Hippocampal formation (tissue), 2 donors: ENCODE results near the gene SLC10A3.

Source experiments
- DNase-seq, 2 donors: peaks; one replicate each; lab custom pipeline; 2025; lab: John Stamatoyannopoulos, UW

Gene SLC10A3

GRCh38 chrX:154484255-154485149 is 5.9 kb downstream of the SLC10A3 start:
- no peak for DNase-seq

- DNase-seq = no peak
Measured at GRCh38 chrX:154483325-154483724, 7.1 kb downstream of the SLC10A3 start.

- DNase-seq = no peak
Measured at GRCh38 chrX:154482786-154483185, 7.6 kb downstream of the SLC10A3 start.

GRCh38 chrX:154481911-154482601 is 8.4 kb downstream of the SLC10A3 start:
- DNase-seq = no peak

- no peak for DNase-seq
Measured at GRCh38 chrX:154481195-154481594, 9.2 kb downstream of the SLC10A3 start.

GRCh38 chrX:154478728-154479622 is 11.5 kb downstream of the SLC10A3 start, which contains the start of gene LAGE3:
LAGE3 (minus strand) TSS chrX:154479281; CDS start chrX:154478915, 366 bp downstream.
- peak; percentile 84 to 87 for DNase-seq

- DNase-seq = no peak
Measured at GRCh38 chrX:154477891-154478477, 12.4 kb downstream of the SLC10A3 start.

- no peak for DNase-seq
Measured at GRCh38 chrX:154476821-154477220, 13.6 kb downstream of the SLC10A3 start.

GRCh38 chrX:154473683-154474082 is 16.7 kb downstream of the SLC10A3 start:
- DNase-seq = no peak

GRCh38 chrX:154472685-154473632 is 17.5 kb downstream of the SLC10A3 start:
- DNase-seq = no peak

GRCh38 chrX:154471839-154472684 is 18.4 kb downstream of the SLC10A3 start:
- no peak for DNase-seq

- DNase-seq = no peak
Measured at GRCh38 chrX:154470914-154471568, 19.4 kb downstream of the SLC10A3 start.

GRCh38 chrX:154470434-154470833 is 20.0 kb downstream of the SLC10A3 start:
- no peak for DNase-seq

GRCh38 chrX:154469880-154470279 is 20.5 kb downstream of the SLC10A3 start:
- no peak for DNase-seq

GRCh38 chrX:154469114-154469513 is 21.3 kb downstream of the SLC10A3 start:
- DNase-seq = no peak

GRCh38 chrX:154468217-154468616 is 22.2 kb downstream of the SLC10A3 start:
- DNase-seq = no peak

GRCh38 chrX:154467556-154467955 is 22.9 kb downstream of the SLC10A3 start:
- no peak for DNase-seq

- DNase-seq = no peak
Measured at GRCh38 chrX:154466907-154467306, 23.5 kb downstream of the SLC10A3 start.

GRCh38 chrX:154466036-154466435 is 24.4 kb downstream of the SLC10A3 start:
- DNase-seq = no peak
